Skin of body (tissue), 2 donors: ENCODE results near the gene ZBTB46. TPM values are rescaled to one million over a fixed set of nuclear protein-coding genes. Genes with fewer than 3 reads are reported as not detected.
"Not testable (repeated sequence)": the region's sequence is repeated elsewhere in the genome, so short reads cannot be mapped to it uniquely, and the experiment has no call there.

ENCODE experiments used
- DNase-seq: peaks from one replicate; lab custom pipeline; 2025; lab: John Stamatoyannopoulos, UW
- total RNA-seq: library from RNA; depleted of rRNA; stranded (reverse); fragments of >200 nt; gene quantifications from one replicate; pipeline ENCODE4 v1.2.3, GENCODE V29; 2014

Gene ZBTB46
- total RNA-seq, 1 donor from 2014 or later = 8.3 TPM

- no peak for DNase-seq
Measured at GRCh38 chr20:63736893-63737694, 94.0 kb downstream of the ZBTB46 start.

GRCh38 chr20:63735859-63736718 is 95.0 kb downstream of the ZBTB46 start, which contains the start of gene LIME1:
LIME1 (plus strand) TSS chr20:63736664; CDS start chr20:63737550, 886 bp downstream.
- DNase-seq = no peak

DNA sequence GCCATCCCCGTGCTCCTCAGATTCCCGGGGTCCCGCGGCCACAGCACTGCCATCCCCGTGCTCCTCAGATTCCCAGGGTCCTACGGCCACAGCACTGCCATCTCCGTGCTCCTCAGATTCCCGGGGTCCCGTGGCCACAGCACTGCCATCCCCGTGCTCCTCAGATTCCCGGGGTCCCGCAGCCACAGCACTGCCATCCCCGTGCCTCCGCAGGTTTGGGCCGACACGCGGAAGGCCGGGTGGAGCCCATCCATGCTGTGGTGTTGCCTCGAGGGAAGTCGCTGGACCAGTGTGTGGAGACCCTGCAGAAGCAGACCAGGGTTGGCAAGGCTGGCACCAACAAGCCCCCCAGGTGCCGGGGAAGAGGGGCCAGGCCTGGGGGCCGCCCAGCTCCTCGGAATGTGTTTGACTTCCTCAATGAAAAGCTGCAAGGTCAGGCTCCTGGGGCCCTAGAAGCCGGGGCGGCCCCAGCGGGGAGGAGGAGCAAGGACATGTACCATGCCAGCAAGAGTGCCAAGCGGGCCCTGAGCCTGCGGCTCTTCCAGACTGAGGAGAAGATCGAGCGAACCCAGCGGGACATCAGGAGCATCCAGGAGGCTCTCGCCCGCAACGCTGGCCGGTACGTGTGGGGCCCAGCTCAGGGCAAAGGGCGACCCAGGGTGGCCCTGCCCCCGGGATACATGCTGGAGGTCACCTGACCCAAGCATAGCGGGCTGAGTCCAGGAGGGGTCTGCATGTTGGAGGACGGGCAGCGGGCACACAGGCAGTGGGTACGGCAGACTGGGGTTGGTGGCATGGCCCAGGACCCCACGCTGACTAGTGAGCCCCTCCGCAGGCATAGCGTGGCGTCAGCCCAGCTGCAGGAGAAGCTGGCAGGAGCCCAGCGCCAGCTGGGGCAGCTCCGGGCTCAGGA is 95.9 kb downstream of the ZBTB46 start:
- no peak for DNase-seq

DNA sequence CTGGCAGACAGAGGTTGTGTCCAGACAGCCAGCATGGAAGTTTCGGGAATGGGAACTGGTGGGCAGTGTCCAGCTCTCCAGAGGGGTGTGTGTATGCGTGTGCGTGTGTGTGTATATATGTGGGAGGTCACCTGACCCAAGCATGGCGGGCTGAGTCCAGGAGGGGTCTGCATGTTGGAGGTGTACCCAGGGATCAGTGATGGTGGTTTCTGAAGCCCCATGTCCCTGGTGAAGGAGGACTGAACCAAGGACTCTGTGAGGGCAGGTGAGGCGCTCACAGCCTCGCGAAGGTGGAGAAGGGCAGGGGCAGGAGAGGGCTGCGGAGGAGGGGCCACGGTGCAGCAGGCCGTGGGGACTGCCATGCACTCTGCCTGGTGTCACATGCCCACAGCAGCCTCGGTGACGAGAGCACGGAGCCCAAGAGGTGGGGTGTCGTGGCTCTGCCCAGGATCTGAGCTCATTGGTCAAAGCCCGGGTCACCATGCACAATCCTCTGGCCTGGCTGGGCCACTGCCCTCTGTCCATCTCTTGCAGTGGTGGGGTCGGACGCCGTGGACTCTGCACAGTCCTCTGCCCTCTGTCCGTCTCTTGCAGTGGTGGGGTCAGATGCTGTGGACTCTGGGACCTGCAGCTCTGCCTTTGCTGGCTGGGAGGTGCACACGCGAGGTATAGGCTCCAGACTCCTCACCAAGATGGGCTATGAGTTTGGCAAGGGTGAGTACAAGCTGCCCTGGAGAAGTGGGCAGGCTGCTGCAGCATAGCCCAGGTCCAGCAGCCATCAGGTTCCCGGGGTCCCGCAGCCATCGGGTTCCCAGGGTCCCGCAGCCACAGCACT is 96.7 kb downstream of the ZBTB46 start:
- no peak for DNase-seq

DNA sequence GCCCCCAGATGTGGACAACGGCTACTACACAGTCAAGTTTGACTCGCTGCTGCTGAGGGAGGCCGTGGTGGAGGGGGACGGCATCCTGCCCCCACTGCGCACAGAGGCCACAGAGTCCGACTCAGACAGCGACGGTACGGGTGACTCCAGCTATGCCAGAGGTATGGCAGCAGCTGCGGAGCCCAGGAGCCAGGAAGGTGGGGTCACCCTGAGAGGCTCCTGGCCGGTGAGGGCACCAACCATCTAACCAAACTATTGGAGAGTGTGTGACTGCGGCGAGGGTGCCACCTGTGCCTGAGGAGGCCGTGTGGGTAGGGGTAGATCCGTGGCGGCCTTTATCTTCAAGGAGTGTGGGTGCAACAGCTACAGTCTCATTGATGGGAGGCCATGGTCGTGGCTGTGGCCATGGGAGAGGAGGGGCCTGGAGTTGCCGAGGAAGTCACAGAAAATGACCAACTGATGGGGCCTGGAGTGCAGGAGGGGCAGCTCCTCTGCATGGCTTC is 97.4 kb downstream of the ZBTB46 start:
- no peak for DNase-seq

DNA sequence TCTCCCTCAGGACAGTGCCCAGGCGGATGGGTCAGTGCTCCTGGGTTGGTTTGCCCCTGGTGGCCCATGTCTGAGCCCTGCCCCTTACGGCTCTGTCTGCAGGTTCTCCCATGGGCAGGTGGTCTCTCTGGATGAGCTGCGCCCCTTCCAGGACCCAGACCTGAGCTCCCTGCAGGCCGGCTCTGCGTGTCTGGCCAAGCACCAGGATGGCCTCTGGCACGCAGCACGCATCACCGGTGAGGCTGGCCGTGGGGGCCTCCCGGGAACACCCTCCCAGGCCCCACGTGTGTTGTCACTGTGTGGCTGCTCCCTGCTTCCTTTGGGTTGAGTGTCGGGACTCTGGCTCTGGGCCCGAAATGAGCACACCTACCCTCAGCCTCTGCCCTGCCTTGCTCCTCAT is 97.9 kb downstream of the ZBTB46 start:
- DNase-seq = no peak

DNA sequence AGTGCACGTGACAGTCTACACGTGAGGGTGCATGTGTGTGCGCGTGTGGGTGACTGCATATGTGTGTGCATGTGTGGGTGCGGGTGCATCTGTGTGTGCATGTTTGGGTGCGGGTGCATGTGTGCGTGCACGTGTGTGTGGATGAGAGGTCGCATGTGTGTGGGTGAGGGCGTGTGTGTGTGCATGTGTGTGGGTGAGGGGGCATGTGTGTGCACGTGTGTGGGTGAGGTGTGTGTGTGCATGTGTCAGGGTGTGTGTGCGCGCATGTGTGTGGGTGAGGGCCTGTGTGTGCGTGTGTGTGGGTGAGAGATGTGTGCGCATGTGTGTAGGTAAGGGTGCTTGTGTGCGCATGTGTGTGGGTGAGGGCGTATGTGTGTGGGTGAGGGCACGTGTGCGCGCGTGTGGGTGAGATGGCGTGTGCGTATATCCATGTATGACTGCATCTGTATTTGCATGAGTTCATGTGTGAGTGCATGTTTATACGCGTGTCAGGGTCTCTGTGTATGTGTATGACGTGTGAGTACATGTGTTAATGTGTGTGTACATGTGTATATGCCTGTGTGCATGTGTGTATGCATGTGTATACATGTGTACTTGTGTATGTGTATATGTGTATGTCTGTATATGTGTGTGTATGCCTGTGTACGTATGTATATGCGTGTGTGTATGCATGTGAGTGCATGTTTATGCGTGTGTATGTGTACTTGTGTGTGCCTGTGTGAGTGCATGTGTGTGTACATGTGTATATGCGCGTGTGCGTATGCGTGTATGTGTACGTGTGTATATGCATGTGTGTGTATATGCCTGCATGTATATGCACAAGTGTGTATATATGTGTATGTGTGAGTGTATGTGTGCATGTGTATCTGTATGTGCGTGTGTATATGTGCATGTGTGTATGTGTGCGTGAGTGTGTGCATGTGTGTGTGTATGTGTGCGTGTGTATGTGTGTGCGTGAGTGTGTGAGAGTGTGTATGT is 98.7 kb downstream of the ZBTB46 start:
- DNase-seq = no peak

GRCh38 chr20:63731410-63731809 is 99.7 kb downstream of the ZBTB46 start:
- no peak for DNase-seq

DNA sequence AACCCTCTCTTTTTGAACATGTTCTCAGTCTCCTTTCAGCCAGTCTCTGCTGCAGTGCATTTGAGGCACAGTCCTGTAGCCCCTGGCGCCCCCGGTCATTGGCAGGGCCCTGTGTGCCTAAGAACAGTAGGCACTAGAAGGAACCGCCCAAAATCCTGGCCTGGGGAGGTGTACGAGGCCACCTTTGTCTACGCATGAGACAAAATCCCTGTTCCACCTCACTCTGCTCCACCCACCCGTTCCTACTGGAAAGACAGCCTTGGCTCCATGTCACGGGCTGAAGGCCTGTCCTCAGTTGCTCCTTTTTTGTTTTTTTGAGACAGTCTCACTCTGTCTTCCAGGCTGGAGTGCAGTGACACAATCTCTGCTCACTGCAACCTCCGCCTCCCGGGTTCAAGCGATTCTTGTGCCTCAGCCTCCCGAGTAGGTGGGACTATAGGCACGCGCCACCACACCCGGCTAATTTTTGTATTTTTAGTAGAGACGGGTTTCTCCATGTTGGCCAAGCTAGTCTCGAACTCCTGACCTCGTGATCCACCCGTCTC is 100.8 kb downstream of the ZBTB46 start:
- not testable (repeated sequence) for DNase-seq

- not testable (repeated sequence) for DNase-seq
Measured at GRCh38 chr20:63722967-63723622, 108.0 kb downstream of the ZBTB46 start.

DNA sequence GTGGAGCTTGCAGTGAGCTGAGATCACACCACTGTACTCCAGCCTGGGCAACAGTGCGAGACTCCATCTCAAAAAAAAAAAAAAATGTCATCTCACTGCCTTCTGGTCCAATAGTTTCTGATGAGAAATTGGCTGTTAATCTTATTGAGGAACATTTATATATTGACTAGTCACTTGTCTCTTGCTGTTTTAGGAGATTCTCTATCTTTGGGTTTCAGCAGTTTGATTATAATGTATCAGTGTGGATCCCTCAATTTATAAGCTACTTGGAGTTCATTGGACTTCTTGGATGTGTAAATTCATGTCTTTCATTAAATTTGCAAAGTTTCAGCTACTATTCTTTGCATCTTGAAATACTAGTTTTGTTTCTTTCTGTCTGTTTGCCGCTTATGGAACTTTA is 112.1 kb downstream of the ZBTB46 start:
- no peak for DNase-seq

DNA sequence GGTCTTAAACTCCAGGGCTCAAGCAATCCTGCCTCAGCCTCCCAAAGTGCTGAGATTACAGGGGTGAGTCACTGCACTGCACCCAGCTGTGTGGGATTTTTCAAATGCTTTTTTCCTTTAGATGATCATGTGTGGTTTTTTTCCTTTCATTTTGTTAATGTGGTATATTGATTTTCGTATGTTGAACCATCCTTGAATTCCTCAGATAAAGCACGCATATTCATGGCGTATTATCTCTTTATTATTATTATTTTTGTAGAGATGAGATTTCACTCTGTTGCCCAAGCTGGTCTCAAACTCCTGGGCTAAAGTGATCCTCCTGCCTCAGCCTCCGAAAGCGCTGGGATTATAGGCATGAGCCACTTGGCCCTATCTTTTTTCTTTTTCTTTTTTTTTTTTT is 116.2 kb downstream of the ZBTB46 start:
- no peak for DNase-seq

GRCh38 chr20:63712191-63712590 is 118.9 kb downstream of the ZBTB46 start:
- DNase-seq = no peak

DNA sequence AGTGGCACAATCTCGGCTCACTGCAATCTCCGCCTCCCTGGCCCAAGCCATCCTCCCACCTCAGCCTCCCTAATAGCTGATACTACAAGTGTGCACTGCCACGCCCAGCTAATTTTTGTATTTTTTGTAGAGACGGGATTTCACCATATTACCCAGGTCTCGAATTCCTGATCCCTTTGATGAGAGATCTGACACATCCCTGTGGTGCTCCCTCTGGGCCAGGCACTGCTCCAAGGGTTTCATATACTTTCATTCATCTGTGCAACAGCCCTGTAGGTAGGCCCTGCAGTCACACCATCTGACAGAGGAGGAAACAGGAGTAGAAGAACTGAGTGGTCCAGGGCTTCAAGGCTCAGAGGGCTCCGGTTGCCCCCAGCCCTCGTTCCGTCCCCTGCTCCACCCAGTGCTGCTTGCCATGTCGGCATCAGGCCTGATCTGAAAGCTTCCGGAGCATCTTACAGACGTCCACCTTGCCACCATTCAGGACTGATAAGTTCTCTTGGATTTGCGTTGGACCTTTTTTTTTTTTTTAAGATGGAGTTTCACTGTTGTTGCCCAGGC is 119.9 kb downstream of the ZBTB46 start:
- no peak for DNase-seq

- DNase-seq = no peak
Measured at GRCh38 chr20:63709149-63709527, 121.9 kb downstream of the ZBTB46 start.

- no peak for DNase-seq
Measured at GRCh38 chr20:63708301-63709148, 122.5 kb downstream of the ZBTB46 start.
